Measurements from ENCODE around the gene PAFAH1B1.
"Not testable (repeated sequence)": the region's sequence is repeated elsewhere in the genome, so short reads cannot be mapped to it uniquely, and the experiment has no call there.

The PAFAH1B1 gene

GRCh38 chr17:2592971-2593820 is at the start of gene PAFAH1B1:
TSS of gene PAFAH1B1 (plus strand) at chr17:2593654. CDS start at chr17:2638289, 44,635 bp downstream.
- DNase-seq (ENCODE audit: extremely low read depth in 1 of 2, low read depth in 1 of 2): peak; percentile 84 to 95

- DNase-seq (ENCODE audit: extremely low read depth in 1 of 2, low read depth in 1 of 2): no peak
Observed at GRCh38 chr17:2545393-2545792, 48.1 kb upstream of the PAFAH1B1 start.

GRCh38 chr17:2547176-2547575 is 46.3 kb upstream of the PAFAH1B1 start:
- DNase-seq (ENCODE audit: extremely low read depth in 1 of 2, low read depth in 1 of 2): no peak

DNA sequence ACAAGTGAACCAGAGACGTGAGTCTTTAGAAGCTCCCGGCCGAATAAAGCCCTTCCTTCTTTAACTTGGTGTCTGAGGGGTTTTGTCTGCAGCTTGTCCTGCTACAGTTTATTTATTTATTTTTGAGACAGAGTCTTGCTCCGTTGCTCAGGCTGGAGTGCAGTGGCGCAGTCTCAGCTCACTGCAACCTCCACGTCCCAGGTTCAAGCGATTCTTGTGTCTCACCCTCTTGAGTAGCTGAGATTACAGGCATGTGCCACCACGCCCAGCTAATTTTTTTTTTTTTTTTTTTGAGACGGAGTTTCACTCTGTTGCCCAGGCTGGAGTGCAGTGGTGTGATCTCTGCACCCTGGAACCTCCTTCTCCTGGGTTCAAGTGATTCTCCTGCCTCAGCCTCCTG is 45.4 kb upstream of the PAFAH1B1 start:
- DNase-seq (ENCODE audit: extremely low read depth in 1 of 2, low read depth in 1 of 2): not testable (repeated sequence)

- no peak for DNase-seq (ENCODE audit: extremely low read depth in 1 of 2, low read depth in 1 of 2)
Observed at GRCh38 chr17:2549392-2550211, 43.9 kb upstream of the PAFAH1B1 start.

- no peak for DNase-seq (ENCODE audit: extremely low read depth in 1 of 2, low read depth in 1 of 2)
Observed at GRCh38 chr17:2551493-2551892, 42.0 kb upstream of the PAFAH1B1 start.

DNA sequence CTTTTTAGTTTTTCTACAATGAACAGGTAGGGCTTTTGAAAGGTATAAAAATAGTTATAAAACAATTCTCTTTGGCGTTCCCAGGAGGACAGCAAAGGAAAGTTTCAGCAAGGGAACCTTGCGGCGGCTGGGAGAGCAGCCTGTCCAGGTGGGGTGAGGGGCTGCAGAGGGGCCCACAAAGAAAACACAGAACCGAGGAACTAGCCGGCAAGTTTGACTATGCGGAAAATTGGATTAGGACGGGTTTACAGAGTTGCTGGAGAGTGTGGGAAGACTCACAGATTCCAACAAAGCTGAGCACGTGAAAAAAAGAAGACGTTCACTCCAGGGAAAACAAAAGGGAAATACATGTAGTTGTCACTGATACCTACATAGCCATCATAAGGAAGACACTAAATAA is 41.5 kb upstream of the PAFAH1B1 start:
- DNase-seq (ENCODE audit: extremely low read depth in 1 of 2, low read depth in 1 of 2): no peak

GRCh38 chr17:2560658-2561057 is 32.8 kb upstream of the PAFAH1B1 start:
- DNase-seq (ENCODE audit: extremely low read depth in 1 of 2, low read depth in 1 of 2): no peak

- no peak for DNase-seq (ENCODE audit: extremely low read depth in 1 of 2, low read depth in 1 of 2)
Observed at GRCh38 chr17:2562162-2562858, 31.1 kb upstream of the PAFAH1B1 start.

GRCh38 chr17:2563061-2563460 is 30.4 kb upstream of the PAFAH1B1 start:
- DNase-seq (ENCODE audit: extremely low read depth in 1 of 2, low read depth in 1 of 2): no peak

- DNase-seq (ENCODE audit: extremely low read depth in 1 of 2, low read depth in 1 of 2): no peak
Observed at GRCh38 chr17:2563543-2563942, 29.9 kb upstream of the PAFAH1B1 start.

- no peak for DNase-seq (ENCODE audit: extremely low read depth in 1 of 2, low read depth in 1 of 2)
Observed at GRCh38 chr17:2564877-2565276, 28.6 kb upstream of the PAFAH1B1 start.

DNA sequence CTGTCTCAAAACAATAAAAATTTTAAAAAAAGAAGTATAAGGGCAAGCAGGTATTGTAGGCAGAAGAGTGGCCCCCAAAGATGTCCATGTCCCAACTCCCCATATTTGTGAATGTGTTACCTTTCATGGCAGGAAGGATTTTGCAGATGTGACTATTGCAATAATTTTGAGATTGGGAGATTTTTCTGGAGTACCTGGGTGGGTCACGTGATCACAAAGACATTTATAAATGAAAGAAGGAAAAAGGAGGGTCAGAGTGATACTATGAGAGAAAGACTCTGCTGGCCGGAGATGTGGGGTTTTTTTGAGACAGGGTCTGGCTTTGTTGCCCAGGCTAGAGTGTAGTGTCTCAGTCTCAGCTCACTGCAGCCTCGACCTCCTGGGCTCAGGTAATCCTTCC is 27.4 kb upstream of the PAFAH1B1 start:
- no peak for DNase-seq (ENCODE audit: extremely low read depth in 1 of 2, low read depth in 1 of 2)

- no peak for DNase-seq (ENCODE audit: extremely low read depth in 1 of 2, low read depth in 1 of 2)
Observed at GRCh38 chr17:2571523-2572303, 21.7 kb upstream of the PAFAH1B1 start.

GRCh38 chr17:2572304-2572609 is 21.2 kb upstream of the PAFAH1B1 start:
- DNase-seq (ENCODE audit: extremely low read depth in 1 of 2, low read depth in 1 of 2): not testable (repeated sequence)

DNA sequence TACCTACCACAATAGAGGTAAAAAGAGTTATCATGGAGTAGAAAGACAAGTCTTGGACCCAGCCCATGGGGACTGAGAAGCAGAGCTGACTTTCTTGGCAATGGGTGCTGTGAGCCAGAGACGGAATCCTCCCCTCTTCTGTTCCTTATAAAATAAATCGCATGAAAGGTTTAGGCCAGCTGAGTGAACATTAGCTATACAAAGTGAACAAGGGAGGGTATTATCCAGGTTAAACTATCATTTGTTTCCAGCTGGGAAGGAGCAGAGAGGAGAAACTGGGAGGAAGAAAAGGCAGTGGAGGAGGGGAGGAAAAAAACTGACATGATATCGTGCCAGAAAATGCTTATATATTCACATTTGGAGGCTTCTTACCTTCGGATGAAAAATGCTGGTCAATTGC is 13.3 kb upstream of the PAFAH1B1 start:
- DNase-seq (ENCODE audit: extremely low read depth in 1 of 2, low read depth in 1 of 2): no peak

DNA sequence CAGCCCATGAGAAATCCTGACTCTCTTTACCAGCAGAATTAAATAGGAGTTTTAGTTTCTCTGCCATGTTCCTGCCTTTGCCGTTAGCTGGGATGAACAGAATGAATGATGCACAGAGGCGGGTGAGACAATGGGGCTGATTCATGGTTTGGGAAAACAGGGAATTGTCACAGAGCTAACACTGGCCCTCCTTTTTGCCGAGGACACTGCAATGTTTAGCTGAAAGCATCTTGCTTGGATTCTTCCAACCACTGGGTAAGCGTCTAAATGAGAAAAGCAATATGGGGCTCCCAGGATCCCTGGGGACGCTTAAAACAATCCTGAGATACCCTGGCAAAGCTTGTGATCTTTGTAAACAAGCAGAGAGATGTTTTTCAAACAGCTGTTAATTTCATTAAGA is 12.8 kb upstream of the PAFAH1B1 start:
- DNase-seq (ENCODE audit: extremely low read depth in 1 of 2, low read depth in 1 of 2): no peak

DNA sequence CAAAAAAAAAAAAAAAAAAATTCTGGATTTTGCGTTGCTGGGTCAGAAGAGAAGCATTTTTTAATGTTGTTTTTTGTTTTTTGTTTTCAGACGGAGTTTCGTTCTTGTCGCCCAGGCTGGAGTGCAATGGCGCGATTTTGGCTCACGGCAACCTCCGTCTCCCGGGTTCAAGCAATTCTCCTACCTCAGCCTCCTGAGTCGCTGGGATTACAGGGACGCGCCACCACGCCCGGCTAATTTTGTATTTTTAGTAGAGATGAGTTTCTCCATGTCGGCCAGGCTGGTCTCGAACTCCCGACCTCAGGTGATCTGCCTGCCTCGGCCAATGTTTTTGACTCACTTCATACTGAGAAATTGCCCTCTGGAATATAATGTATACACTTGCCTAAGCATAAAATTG is 11.0 kb upstream of the PAFAH1B1 start:
- DNase-seq (ENCODE audit: extremely low read depth in 1 of 2, low read depth in 1 of 2): no peak

DNA sequence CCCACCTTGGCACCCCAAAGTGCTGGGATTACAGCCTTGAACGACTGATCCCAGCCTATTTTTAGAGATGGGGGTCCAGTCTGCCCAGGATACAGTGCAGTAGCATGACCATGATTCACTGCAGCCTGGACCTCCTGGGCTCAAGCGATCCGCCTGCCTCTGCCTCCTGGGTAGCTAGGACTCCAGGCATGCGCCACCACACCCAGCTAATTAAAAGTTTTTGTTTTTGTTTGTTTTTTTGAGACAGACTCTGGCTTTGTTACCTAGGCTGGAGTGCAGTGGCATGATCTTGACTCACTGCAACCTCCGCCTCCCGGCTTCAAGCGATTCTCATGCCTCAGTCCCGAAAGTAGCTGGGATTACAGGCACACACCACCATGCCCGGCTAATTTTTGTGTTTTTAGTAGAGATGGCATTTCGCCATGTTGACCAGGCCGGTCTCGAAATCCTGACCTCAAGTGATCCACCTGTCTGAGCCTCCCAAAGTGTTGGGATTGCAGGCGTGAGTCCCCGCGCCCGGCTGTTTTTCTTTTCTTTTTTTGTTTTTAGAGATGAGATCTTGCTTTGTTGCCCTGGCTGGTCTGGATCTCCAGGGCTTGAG is 2.3 kb upstream of the PAFAH1B1 start:
- no peak for DNase-seq (ENCODE audit: extremely low read depth in 1 of 2, low read depth in 1 of 2)

Data from activated CD8-positive, alpha-beta memory T cell treated with anti-CD3 and anti-CD28 coated beads for 1 hour (primary cell).